GM21381 (cell line): Measurements from ENCODE around the gene ZNF787.
"Not testable (repeated sequence)": the region's sequence is repeated elsewhere in the genome, so short reads cannot be mapped to it uniquely, and the experiment has no call there.

Experiments used
- ATAC-seq: cut with Tn5 transposase; IDR thresholded peaks from one replicate; pipeline ENCODE4 v1.9.1; 2021; ENCODE audit warnings: mild to moderate bottlenecking, moderate library complexity; ENCODE audit not compliant: unreplicated experiment

Gene ZNF787

DNA sequence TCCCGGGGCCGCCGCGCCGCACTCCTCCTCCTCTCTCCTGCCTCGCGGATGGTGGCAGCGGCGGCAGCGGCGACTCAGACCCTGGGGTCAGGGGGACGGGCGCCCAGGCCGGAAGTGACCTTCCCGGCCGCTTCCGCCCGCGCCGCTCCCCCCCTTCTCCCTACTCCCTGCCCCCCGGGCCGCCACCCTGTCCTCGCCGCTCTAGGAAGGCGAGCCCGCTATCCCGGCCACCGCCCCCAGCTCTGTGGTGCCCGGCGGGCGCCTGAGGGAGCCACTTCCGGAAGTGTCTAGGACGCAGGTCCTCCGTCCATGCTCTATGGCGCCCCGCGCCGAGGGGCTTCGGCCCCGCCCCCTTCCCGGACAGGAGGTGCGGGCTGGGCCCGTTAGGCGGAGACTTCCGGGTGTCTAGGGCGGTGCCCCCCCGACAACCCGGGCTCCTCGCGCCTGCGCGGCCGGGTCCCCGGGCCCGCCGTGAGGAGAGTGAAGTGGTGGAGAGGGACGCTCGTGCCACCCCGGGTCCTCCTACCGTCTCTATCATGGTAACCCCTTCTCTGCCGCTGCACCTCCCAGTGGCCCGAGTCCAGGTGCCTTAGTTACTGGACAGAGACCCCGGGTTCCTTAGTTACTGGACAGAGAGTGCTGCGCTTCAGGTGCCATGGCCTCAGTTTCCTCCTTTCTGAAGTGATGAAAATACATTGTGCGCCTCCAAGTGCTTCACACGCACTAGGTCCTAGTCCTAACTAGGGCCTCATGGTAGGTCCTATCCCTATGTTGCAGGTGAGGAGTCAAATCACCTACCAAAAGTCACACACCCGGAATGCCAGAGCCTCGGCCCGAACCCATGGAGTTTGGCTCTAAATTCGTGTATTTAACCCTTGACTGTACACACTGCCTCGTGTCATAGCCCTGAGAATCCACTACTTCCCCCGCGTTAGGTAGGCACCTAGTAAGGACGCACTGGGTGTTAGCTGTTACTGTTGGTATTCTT lies at the start of gene ZNF787:
ZNF787 (minus strand) TSS at position 116 of the 988 bp plus-strand sequence. CDS start 18,078 bp downstream, outside the sequence.
- peak; percentile 85 for ATAC-seq

- ATAC-seq, result no peak
Observed at GRCh38 chr19:56170261-56170660, 49.2 kb upstream of the ZNF787 start.

DNA sequence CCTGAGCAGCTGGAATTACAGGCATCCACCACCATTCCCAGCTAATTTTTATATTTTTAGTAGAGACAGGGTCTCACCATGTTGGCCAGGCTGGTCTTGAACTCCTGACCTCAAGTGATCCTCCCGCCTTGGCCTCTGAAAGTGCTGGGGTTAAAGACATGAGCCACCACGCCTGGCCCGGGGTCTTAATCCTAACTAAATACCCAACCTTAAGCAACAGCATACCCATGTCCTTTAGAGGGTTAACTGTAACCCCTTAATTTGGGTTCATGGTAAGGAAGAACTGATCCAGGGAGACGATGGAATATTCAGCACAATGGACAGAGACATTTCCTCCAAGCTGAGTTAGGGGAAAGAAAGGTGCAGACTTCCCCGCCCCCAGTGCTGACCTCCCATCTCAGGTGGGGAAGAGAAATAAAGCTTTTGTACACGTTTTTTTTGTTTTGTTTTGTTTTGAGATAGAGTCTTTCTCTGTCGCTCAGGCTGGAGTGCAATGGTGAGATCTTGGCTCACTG lies 46.0 kb upstream of the ZNF787 start:
- no peak for ATAC-seq

DNA sequence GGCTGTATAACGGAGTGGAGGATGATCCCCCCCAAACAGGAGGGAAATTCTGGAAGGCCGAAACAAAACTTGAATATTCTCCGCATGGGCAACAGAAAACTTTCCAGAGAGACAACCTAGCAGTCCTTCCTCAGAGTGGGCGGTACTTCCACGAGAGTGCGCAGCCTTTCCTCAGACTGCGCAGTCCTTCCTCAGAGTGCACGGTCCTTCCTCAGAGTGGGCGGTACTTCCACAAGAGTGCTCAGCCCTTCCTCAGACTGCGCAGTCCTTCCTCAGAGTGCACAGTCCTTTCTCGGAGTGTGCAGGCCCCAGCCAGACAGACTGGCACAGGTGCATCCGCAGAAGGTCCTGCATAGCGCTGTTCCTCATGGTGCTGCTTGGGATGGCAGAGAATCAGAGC lies 42.0 kb upstream of the ZNF787 start:
- no peak for ATAC-seq

GRCh38 chr19:56162258-56162657 lies 41.2 kb upstream of the ZNF787 start:
- no peak for ATAC-seq

DNA sequence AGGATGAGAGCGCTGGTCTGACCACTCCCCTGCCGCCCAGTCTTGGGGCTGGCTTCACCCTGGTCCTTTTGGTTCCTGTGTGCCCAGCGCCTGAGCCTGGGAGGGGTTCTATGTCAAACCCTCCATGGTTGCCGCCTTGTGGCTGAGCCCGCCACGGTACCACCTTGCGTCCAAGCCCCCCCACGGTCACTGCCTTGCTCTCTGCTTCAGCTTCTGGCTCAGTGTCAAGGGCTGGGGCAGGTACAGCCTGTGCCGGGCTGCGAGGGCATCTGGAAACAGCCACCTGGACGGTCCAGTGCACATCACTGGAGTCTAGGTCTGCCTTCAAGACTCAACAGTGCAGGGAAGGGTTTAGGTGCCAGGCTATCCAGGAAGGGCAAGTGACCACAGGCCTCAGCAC lies 40.4 kb upstream of the ZNF787 start:
- no peak for ATAC-seq

DNA sequence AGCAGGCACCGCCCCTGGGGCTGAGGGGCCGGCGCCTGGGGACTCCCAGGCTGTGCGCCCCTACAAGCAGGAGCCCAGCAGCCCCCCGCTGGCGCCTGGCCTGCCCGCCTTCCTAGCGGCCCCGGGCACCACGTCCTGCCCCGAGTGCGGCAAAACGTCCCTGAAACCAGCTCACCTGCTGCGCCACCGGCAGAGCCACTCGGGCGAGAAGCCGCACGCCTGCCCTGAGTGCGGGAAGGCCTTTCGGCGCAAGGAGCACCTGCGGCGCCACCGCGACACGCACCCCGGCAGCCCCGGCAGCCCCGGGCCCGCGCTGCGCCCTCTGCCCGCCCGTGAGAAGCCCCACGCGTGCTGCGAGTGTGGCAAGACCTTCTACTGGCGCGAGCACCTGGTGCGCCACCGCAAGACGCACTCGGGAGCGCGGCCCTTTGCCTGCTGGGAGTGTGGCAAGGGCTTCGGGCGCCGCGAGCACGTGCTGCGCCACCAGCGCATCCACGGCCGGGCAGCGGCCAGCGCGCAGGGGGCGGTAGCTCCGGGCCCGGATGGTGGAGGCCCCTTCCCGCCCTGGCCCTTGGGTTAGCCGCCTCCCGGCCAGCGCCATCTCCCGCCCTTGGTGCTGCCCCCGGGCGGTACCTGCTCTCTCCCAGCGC lies 38.7 kb upstream of the ZNF787 start:
- no peak for ATAC-seq

- ATAC-seq, result no peak
Observed at GRCh38 chr19:56159009-56159559, 38.0 kb upstream of the ZNF787 start.

DNA sequence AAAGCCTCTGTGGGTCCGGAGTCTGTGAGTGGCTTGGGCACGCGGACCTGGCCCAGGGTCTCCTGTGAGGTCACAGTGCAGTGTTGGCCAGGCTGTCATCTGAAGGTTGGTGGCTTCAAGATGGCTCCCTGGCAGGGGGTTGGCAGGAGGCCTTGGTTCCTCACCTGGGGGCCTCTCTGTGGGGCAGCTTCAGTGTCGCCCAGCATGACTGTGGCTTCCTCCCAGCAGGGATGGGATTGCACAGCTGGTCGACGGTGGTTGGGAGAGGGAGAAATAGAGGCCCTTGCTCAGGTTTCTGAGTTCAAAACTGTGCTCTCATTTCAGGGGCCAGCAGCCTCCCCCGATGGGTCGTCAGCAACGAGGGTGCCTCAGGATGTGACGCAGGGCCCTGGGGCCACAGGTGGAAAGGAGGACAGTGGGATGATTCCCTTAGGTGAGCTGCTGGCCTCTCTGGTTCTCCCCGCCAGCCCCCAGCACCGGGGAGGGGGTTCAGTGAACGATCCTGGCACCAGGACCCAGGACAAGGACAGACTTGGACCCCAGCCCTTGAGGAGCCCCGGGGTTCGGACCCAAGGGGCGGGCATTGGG lies 37.2 kb upstream of the ZNF787 start:
- ATAC-seq, result no peak

DNA sequence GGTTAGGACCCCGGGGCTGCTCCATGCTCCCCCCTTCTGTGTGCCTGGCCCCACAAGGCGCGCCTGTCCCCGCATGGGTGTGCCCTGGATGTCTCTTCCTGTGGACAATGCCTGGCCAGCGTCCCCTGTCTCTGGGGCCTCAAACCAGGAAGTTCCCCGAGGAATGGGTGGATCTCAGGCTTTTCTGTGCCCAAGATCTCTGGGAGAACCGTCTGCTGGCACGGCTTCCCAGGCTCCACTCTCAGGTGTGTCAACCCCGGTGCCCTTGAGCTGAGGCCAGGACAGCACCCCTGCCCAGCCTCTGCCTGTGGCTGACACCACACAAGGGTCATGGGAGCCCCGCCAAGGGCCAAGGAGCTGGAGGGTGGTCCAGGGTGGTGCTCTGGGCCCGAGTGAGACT lies 35.7 kb upstream of the ZNF787 start:
- ATAC-seq, result no peak

DNA sequence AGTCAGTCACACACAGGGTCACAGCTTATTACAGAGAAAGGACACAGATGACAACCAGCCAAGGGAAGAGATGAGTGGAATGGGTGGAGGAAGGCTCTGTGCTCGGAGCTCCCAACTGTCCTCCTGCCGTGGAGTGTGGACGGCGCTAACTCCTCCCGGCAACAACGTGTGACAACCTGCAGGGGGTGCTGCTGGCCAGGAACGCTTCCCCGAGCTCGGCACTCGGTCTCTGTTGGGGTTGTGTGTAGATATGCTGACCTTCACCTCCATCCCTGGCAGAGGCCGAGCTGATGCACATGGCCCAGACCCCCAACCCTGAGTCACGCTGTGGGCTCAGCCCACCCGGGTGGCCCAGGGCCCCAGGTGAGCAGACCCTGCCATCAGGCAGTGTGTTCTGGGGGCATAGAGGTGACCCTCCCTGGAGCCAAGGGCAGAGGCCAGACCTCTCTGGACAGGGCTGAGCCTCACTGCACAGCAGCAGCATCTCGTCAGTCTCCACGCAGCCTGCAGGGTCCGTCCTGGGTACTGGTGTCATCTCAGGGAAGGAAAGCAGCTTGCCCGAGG lies 34.1 kb upstream of the ZNF787 start:
- no peak for ATAC-seq

GRCh38 chr19:56153507-56153906 lies 32.4 kb upstream of the ZNF787 start:
- ATAC-seq, result no peak

DNA sequence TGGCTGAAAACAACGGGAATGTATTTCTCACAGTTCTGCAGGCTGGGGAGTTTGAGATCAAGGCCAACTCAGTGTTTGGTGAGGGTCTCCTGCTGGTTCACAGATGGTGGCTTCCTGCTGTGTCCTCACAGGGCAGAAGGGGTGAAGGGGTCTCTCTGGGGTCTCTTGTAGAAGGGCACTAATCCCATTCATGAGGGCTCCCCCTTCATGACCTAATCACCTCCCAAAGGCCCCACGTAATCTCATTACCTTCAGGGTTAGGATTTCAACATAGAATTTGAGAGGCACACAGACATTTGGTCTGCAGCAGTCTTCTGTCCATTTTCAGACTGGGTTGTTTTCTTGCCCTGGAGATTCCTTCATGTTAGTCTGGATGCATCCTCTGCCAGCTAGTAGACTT lies 31.5 kb upstream of the ZNF787 start:
- ATAC-seq, result no peak

DNA sequence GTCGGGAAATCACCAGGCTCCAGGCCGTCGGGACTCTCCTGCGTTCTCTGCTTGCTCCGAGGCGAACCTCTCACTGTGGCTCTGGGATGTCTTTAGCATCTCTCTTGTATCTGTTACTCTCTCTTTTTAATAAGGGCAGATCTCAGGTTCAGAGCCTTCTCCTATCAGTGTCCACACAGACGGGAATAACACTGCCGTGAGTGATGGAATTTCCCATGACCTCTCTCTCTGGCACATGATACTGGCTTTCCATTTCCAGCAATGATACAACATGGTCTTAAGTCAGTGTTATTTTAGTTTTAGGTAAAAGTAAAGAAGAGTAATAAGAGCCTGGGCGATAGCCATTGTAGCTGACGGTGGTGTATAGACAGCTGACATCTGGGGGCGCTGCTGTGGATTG lies 29.3 kb upstream of the ZNF787 start:
- ATAC-seq, result no peak

- no peak for ATAC-seq
Observed at GRCh38 chr19:56149656-56150038, 28.6 kb upstream of the ZNF787 start.

DNA sequence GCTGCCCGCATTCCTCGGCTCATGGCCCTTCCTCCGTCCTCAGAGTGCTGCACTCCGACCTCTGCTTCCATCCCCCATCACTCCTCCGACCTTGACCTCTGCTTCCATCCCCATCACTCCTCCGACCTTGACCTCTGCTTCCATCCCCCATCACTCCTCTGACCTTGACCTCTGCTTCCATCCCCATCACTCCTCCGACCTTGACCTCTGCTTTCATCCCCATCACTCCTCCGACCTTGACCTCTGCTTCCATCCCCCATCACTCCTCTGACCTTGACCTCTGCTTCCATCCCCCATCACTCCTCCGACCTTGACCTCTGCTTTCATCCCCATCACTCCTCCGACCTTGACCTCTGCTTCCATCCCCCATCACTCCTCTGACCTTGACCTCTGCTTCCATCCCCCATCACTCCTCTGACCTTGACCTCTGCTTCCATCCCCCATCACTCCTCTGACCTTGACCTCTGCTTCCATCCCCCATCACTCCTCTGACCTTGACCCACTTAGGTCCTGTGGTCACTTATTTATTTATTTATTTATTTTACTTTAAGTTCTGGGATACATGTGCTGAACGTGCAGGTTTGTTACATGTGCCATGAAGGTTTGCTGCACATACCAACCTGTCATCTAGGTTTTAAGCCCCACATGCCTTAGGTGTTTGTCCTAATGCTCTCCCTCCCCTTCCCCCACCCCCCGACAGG lies 28.0 kb upstream of the ZNF787 start:
- not testable (repeated sequence) for ATAC-seq

DNA sequence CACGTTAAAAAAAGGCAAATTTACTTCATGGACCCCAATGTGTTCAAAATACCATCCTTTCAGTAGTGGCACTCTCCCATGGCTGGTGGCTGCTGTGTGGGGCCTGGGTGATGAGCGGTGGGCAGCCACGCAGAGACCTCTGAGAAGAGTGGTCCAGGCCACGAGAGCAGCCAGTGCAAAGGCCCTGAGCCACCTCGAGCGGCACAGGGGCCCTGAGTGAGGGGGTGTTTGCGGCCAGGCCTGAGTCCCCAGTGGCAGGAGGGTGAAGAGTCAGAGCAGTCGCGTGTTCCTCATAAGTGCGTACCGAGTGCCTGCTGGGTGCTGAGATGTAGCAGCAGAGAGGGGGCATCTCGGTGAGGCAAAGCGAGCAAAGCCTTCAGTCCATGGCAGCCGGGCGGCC lies 27.0 kb upstream of the ZNF787 start:
- ATAC-seq, result no peak

DNA sequence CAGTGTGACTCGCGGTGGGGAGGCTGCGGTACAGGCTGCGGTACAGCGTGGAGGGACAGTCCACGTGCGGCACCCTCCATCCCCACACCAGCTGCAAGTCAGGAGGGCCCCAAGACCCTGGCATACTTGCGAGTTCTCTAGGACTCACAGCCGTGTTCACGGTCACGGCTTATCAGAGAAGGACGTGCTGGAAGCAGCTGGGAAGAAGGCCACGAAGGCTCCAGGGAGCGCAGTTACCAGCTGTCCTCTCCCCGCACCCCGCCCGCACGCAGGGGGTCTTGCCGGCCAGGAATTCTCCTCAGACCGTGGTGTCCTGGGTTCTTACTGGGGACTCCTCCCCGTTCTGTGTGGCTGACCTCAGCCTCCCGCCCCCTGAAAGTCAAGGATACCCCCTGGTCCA lies 26.2 kb upstream of the ZNF787 start:
- no peak for ATAC-seq

DNA sequence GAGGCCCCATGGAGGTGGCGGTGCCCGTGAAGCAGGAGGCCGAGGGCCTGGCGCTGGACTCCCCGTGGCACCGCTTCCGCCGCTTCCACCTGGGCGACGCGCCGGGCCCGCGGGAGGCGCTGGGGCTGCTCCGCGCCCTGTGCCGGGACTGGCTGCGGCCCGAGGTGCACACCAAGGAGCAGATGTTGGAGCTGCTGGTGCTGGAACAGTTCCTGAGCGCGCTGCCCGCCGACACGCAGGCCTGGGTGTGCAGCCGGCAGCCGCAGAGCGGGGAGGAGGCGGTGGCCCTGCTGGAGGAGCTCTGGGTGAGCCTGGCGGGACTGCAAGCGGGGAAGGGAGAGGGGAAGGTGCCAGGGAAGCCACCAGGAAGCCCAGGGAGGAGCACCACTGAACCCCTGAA lies 25.8 kb upstream of the ZNF787 start:
- no peak for ATAC-seq

DNA sequence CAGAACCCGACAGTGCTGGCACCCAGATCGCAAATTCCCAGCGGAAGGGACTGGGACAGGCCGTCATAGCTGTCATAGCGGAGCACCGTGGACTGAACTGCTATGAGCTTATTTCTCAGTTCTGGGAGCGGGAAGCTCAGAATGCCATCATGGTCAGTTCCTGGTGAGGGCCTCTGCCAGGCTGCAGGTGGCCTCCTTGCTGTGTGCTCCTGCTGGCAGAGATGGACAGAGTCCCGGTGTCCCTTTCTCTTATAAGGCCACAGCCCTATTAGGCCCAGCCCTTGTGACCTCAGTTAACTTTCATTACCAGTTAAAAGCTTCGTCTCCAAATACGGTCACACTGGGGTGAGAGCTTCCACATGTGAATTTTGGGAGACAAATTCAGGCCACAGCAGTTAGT lies 24.6 kb upstream of the ZNF787 start:
- ATAC-seq, result no peak
